OCI-LY1 (cell line): ENCODE data around the gene INPP5A.

Experiments
- H2AFZ ChIP-seq: fragments of 200-600 bp; sonication (generic), shearing (Covaris generic); 2 replicates; pipeline ENCODE4 v1.6.0; 2014; ENCODE audit warnings: antibody characterized with exemption, mild to moderate bottlenecking, low read length
- H3F3A ChIP-seq: fragments of 200-600 bp; sonication (generic), shearing (Covaris generic); 2 replicates; pipeline ENCODE4 v1.6.0; 2014; ENCODE audit warnings: mild to moderate bottlenecking, antibody characterized with exemption, low read length, moderate library complexity; ENCODE audit not compliant: insufficient read depth
- H3K27ac ChIP-seq: fragments of 200-600 bp; sonication (generic); 2 replicates; pipeline ENCODE4 v1.5.1; 2014; ENCODE audit warnings: low read length, mixed run types, mild to moderate bottlenecking, low read depth; ENCODE audit not compliant: poor library complexity, severe bottlenecking
- H3K27me3 ChIP-seq: fragments of 200-600 bp; sonication (generic); 2 replicates; pipeline ENCODE4 v1.6.0; 2014; ENCODE audit warnings: antibody characterized with exemption, mild to moderate bottlenecking, low read length, moderate library complexity; ENCODE audit not compliant: insufficient read depth
- H3K36me3 ChIP-seq: fragments of 200-600 bp; sonication (generic); 2 replicates; pipeline ENCODE4 v1.6.1; 2014; ENCODE audit warnings: mild to moderate bottlenecking, antibody characterized with exemption, low read length, moderate library complexity, mixed read lengths; ENCODE audit not compliant: insufficient read depth
- H3K4me1 ChIP-seq: fragments of 200-600 bp; sonication (generic); 2 replicates; pipeline ENCODE4 v1.5.1; 2014; ENCODE audit warnings: mild to moderate bottlenecking, low read length, moderate library complexity; ENCODE audit not compliant: insufficient read depth, severe bottlenecking
- H3K4me2 ChIP-seq: fragments of 200-600 bp; sonication (generic), shearing (Covaris generic); 2 replicates; pipeline ENCODE4 v1.6.1; 2014; ENCODE audit warnings: low read length
- H3K4me3 ChIP-seq: fragments of 200-600 bp; sonication (generic); 2 replicates; pipeline ENCODE4 v1.5.1; 2014; ENCODE audit warnings: low read length, low read depth, mild to moderate bottlenecking, mixed read lengths; ENCODE audit not compliant: poor library complexity, severe bottlenecking
- H3K79me2 ChIP-seq: fragments of 200-600 bp; shearing (Covaris generic); 2 replicates; pipeline ENCODE4 v1.6.1; 2016; ENCODE audit warnings: mixed run types, low read length, mixed read lengths; ENCODE audit not compliant: insufficient read depth
- H3K9ac ChIP-seq: fragments of 200-600 bp; sonication (generic), shearing (Covaris generic); 2 replicates; pipeline ENCODE4 v1.6.1; 2014; ENCODE audit warnings: mild to moderate bottlenecking, low read length, mixed read lengths
- H3K9me2 ChIP-seq: fragments of 200-600 bp; sonication (generic), shearing (Covaris generic); 2 replicates; pipeline ENCODE4 v1.6.1; 2014; ENCODE audit warnings: low read depth, mild to moderate bottlenecking, low read length, mixed read lengths
- H3K9me3 ChIP-seq: fragments of 200-600 bp; shearing (Covaris generic); 2 replicates; pipeline ENCODE4 v1.6.1; 2014; ENCODE audit warnings: low read length, mixed read lengths
- H4K20me1 ChIP-seq: fragments of 200-600 bp; sonication (generic), shearing (Covaris generic); 2 replicates; pipeline ENCODE4 v1.6.0; 2016; ENCODE audit warnings: mild to moderate bottlenecking, low read length; ENCODE audit not compliant: insufficient read depth
- EZH2 ChIP-seq: fragments of 200-600 bp; sonication (generic), shearing (Covaris generic); IDR thresholded peaks from 2 replicates; pipeline ENCODE4 v1.8.0; 2017; ENCODE audit warnings: borderline replicate concordance, mixed run types, mild to moderate bottlenecking, antibody characterized with exemption, low read length, moderate library complexity, mixed read lengths
- TF ChIP-seq, protein P1 (sequence below): fragments of 200-600 bp; sonication (generic), shearing (Covaris generic); IDR thresholded peaks from 2 replicates; pipeline ENCODE4 v1.5.1; 2017; ENCODE audit warnings: mild to moderate bottlenecking, antibody characterized with exemption, low read length, moderate library complexity, mixed read lengths

INPP5A gene

DNA sequence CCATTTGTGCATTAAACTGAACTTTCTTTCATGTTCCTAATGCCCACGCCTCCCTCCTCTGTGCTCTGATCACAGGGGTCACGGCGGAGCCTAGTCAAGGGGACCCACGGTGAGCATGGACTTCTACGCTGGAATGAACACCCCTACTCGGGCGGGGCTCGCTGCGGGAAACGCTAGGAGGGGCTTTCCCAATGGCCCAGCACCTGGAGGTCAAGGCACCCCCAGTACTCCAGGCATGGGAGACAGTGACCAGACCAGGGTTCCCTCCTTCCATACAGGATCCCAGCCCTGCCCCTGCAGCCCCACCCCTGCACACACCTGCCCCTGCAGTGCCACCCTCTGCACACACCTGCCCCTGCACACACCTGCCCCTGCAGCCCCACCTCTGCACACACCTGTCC is 275.4 kb downstream of the INPP5A start:
- Histone ChIP-seq H3K36me3 (no peaks in the 10 kb centered on the region), H3K79me2 (no peaks in the 10 kb centered on the region), H3K27me3 (no peaks in the 10 kb centered on the region), H3K9me2 (no peaks in the 10 kb centered on the region), H3K4me1 (no peaks in the 10 kb centered on the region), H3K4me2 (no peak overlapping the region), H3K9ac (no peak overlapping the region), H3K4me3 (no peak overlapping the region), H4K20me1 (no peaks in the 10 kb centered on the region), H3F3A (no peaks in the 10 kb centered on the region), H3K9me3 (no peaks in the 10 kb centered on the region), H3K27ac (no peak overlapping the region), H2AFZ (no peak overlapping the region)
- TF ChIP-seq, protein P1, sequence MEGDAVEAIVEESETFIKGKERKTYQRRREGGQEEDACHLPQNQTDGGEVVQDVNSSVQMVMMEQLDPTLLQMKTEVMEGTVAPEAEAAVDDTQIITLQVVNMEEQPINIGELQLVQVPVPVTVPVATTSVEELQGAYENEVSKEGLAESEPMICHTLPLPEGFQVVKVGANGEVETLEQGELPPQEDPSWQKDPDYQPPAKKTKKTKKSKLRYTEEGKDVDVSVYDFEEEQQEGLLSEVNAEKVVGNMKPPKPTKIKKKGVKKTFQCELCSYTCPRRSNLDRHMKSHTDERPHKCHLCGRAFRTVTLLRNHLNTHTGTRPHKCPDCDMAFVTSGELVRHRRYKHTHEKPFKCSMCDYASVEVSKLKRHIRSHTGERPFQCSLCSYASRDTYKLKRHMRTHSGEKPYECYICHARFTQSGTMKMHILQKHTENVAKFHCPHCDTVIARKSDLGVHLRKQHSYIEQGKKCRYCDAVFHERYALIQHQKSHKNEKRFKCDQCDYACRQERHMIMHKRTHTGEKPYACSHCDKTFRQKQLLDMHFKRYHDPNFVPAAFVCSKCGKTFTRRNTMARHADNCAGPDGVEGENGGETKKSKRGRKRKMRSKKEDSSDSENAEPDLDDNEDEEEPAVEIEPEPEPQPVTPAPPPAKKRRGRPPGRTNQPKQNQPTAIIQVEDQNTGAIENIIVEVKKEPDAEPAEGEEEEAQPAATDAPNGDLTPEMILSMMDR, result no peak
- no peak for TF ChIP-seq EZH2

DNA sequence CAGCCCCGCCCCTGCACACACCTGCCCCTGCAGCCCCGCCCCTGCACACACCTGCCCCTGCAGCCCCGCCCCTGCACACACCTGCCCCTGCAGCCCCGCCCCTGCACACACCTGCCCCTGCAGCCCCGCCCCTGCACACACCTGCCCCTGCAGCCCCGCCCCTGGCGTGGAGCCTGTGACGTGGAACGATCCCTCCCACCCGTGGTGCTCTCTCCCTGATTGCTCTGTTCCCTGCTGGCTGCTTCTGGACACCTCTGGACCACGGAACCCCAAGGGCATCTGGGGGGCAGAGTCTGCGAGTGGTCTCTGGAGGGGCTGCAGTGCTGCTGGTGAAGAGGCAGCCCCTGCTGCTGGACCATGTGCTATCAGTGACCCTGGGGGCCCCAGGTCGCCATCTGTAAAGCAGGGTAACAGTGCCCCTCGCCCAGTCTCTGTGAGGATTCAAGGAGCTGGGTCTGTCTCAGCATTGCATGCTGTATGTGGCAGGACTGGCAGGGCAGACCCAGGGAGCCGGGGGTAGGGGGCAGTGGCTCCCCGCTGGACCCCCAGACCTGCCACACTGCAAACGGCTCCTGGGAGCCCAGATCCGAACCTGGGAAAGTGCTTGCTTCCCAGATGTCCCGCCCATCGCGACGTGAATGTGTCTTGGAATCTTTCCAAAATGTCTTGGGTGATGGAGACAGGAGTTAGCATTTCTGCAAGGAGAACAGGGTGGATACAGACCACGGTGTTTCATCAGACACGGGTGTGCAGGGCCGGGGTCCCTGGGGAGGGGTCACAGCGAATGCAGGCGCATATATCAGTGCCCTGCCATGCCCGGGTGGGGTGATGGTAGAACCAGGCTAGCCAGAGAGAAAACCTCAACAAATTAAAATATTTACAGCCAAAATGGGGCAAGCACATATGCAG is 276.2 kb downstream of the INPP5A start:
- TF ChIP-seq EZH2, result no peak
- TF ChIP-seq, protein P1, result no peak
- no peaks in the 10 kb centered on the region for H3K36me3 ChIP-seq
- H3K27ac ChIP-seq, result no peak overlapping the region
- no peaks in the 10 kb centered on the region for H3K27me3 ChIP-seq
- H3K4me1 ChIP-seq, result no peaks in the 10 kb centered on the region
- H3K9ac ChIP-seq, result no peak overlapping the region
- no peak overlapping the region for H3K4me3 ChIP-seq
- no peak overlapping the region for H2AFZ ChIP-seq
- no peaks in the 10 kb centered on the region for H4K20me1 ChIP-seq
- no peak overlapping the region for H3K4me2 ChIP-seq
- H3F3A ChIP-seq, result no peaks in the 10 kb centered on the region
- H3K9me2 ChIP-seq, result no peaks in the 10 kb centered on the region
- no peaks in the 10 kb centered on the region for H3K9me3 ChIP-seq
- H3K79me2 ChIP-seq, result no peaks in the 10 kb centered on the region

DNA sequence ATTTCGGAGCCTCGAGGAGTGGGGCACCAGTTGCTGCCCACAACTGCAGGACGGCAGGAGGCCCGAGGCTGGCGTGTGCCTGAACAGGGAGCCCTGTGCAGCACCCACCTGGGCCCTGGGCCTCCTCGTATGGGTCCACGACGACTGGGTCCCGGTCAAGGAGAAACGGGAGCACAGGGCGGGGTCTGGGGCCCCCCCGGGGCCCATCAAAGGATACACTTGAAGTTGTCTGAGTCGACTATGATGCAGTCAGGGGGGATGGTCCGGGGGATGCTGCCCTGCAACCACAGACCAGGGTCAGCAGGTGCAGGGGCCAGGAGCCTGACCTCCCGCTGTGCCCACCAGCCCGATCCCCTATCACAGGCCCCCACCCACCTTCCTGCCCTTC is 276.9 kb downstream of the INPP5A start:
- H3K79me2 ChIP-seq, result no peaks in the 10 kb centered on the region
- H3K4me2 ChIP-seq, result no peak overlapping the region
- H3K9me2 ChIP-seq, result no peaks in the 10 kb centered on the region
- no peak for TF ChIP-seq EZH2
- TF ChIP-seq, protein P1, result no peak
- H3F3A ChIP-seq, result no peaks in the 10 kb centered on the region
- no peak overlapping the region for H3K9ac ChIP-seq
- no peaks in the 10 kb centered on the region for H3K27me3 ChIP-seq
- no peak overlapping the region for H3K4me3 ChIP-seq
- H3K36me3 ChIP-seq, result no peaks in the 10 kb centered on the region
- no peak overlapping the region for H3K27ac ChIP-seq
- H2AFZ ChIP-seq, result no peak overlapping the region
- no peaks in the 10 kb centered on the region for H3K4me1 ChIP-seq
- no peaks in the 10 kb centered on the region for H4K20me1 ChIP-seq
- H3K9me3 ChIP-seq, result no peaks in the 10 kb centered on the region
